ENCODE data around the gene NFAM1.

GRCh38 chr22:42401535-42402334, 30.5 kb downstream of the NFAM1 start:
- no peak for TF ChIP-seq CTCF (IDR thresholded peaks at IDR 0.05 in 2 of 3, conservative IDR thresholded peaks at IDR 0.05 in 1 of 3; ENCODE audit: borderline replicate concordance in 1 of 3, insufficient read depth in 1 of 3, low read depth in 2 of 3, low read length in 2 of 3)
- no peak for TF ChIP-seq REST (IDR thresholded peaks at IDR 0.05; ENCODE audit: low read depth)
- no peak for TF ChIP-seq CEBPB (IDR thresholded peaks at IDR 0.05; ENCODE audit: low read depth)
- no peak for TF ChIP-seq EZH2 (IDR thresholded peaks at IDR 0.05)
- no peak for TF ChIP-seq RAD21 (IDR thresholded peaks at IDR 0.05; ENCODE audit: low read depth)
- TF ChIP-seq ELF1 (IDR thresholded peaks at IDR 0.05; ENCODE audit: borderline replicate concordance, low read depth): no peak
- no peak for TF ChIP-seq MAX (IDR thresholded peaks at IDR 0.05)
- no peak for TF ChIP-seq SIN3A (IDR thresholded peaks at IDR 0.05; ENCODE audit: low read depth)
- TF ChIP-seq SRF (IDR thresholded peaks at IDR 0.05; ENCODE audit: low read depth): no peak
- no peak for TF ChIP-seq ZFX (IDR thresholded peaks at IDR 0.05)
